ENCODE results near the gene OR8G5.

Gene OR8G5

GRCh38 chr11:124225471-124225870, 30.7 kb upstream of the OR8G5 start:
- no peak for TF ChIP-seq OSR1 (CRISPR knock-in tag; IDR thresholded peaks at IDR 0.05)
- TF ChIP-seq ZNF70 (CRISPR knock-in tag; IDR thresholded peaks at IDR 0.05): no peak
- TF ChIP-seq TOX (CRISPR knock-in tag; IDR thresholded peaks at IDR 0.05; ENCODE audit: borderline replicate concordance): no peak
- no peak for TF ChIP-seq ISL1 (CRISPR knock-in tag; IDR thresholded peaks at IDR 0.05)
- no peak for TF ChIP-seq CSRNP3 (CRISPR knock-in tag; IDR thresholded peaks at IDR 0.05)
- TF ChIP-seq ZC3H10 (CRISPR knock-in tag; IDR thresholded peaks at IDR 0.05): no peak
- TF ChIP-seq RARB (CRISPR knock-in tag; IDR thresholded peaks at IDR 0.05): no peak
- TF ChIP-seq TSHZ2 (CRISPR knock-in tag; IDR thresholded peaks at IDR 0.05): no peak
- no peak for TF ChIP-seq ZFP30 (CRISPR knock-in tag; IDR thresholded peaks at IDR 0.05)
- TF ChIP-seq PATZ1 (CRISPR knock-in tag; IDR thresholded peaks at IDR 0.05; ENCODE audit: borderline replicate concordance): no peak
- TF ChIP-seq CSDC2 (CRISPR knock-in tag; IDR thresholded peaks at IDR 0.05): no peak
- no peak for TF ChIP-seq CREB5 (CRISPR knock-in tag; IDR thresholded peaks at IDR 0.05; ENCODE audit: low read depth)
- no peak for ATAC-seq

GRCh38 chr11:124233376-124233775, 22.8 kb upstream of the OR8G5 start:
- no peak for ATAC-seq
- TF ChIP-seq TSHZ2 (CRISPR knock-in tag; IDR thresholded peaks at IDR 0.05) (no peak), ZC3H10 (CRISPR knock-in tag; IDR thresholded peaks at IDR 0.05) (no peak)

GRCh38 chr11:124238512-124238911, 17.7 kb upstream of the OR8G5 start:
- TF ChIP-seq PATZ1 (CRISPR knock-in tag; IDR thresholded peaks at IDR 0.05; ENCODE audit: borderline replicate concordance): no peak
- no peak for ATAC-seq

- no peak for ATAC-seq
- TF ChIP-seq SNAI2 (CRISPR knock-in tag; IDR thresholded peaks at IDR 0.05) (no peak), PPARA (CRISPR knock-in tag; IDR thresholded peaks at IDR 0.05; ENCODE audit: borderline replicate concordance) (no peak), PATZ1 (CRISPR knock-in tag; IDR thresholded peaks at IDR 0.05; ENCODE audit: borderline replicate concordance) (no peak), ZFP30 (CRISPR knock-in tag; IDR thresholded peaks at IDR 0.05) (no peak), ZFP3 (CRISPR knock-in tag; IDR thresholded peaks at IDR 0.05) (no peak), CSRNP3 (CRISPR knock-in tag; IDR thresholded peaks at IDR 0.05) (no peak), ZNF70 (CRISPR knock-in tag; IDR thresholded peaks at IDR 0.05) (no peak), ZNF8 (CRISPR knock-in tag; IDR thresholded peaks at IDR 0.05) (no peak), ISL1 (CRISPR knock-in tag; IDR thresholded peaks at IDR 0.05) (no peak), ZC3H10 (CRISPR knock-in tag; IDR thresholded peaks at IDR 0.05) (no peak), ARNTL (CRISPR knock-in tag; IDR thresholded peaks at IDR 0.05; ENCODE audit: borderline replicate concordance, low read depth) (no peak), GLIS3 (CRISPR knock-in tag; IDR thresholded peaks at IDR 0.05) (no peak)
Measured at GRCh38 chr11:124240621-124241397, 15.4 kb upstream of the OR8G5 start, which contains the start of gene OR8G1. Gene OR8G1 (plus strand): TSS chr11:124241095. CDS start chr11:124249676, 8,581 bp downstream.

Measured in SK-N-SH treated with all-trans-retinoic acid at 6 μM for 48 hours (cell line).